Tibial nerve (tissue), 4 donors: ENCODE data around the gene RIN1. TPM values are rescaled to one million over a fixed set of nuclear protein-coding genes. Genes with fewer than 3 reads are reported as not detected.

Experiments
- DNase-seq, 2 donors: peaks; one replicate each; pipeline ENCODE4 v3.0.0-alpha.2; 2019; ENCODE audit warnings: low spot score in 2 of 2
- H3K27ac ChIP-seq, 4 donors: fragments of 200-600 bp; sonication (generic) in 3 of 4; one replicate each; pipeline ENCODE4 v1.5.1; 2017 to 2019; ENCODE audit warnings: mild to moderate bottlenecking in 1 of 4
- H3K27me3 ChIP-seq, 2 donors: fragments of 200-600 bp; sonication (generic) in 1 of 2; one replicate each; pipeline versions ENCODE4 v1.5.1 to v1.6.0; 2017 to 2019
- H3K36me3 ChIP-seq, 3 donors: fragments of 200-600 bp; sonication (generic); one replicate each; pipeline ENCODE4 v1.5.1; 2018 to 2019
- H3K4me1 ChIP-seq, 4 donors: fragments of 200-600 bp; sonication (generic) in 3 of 4; one replicate each; pipeline ENCODE4 v1.5.1; 2017 to 2019
- H3K4me3 ChIP-seq, 4 donors: fragments of 200-600 bp; sonication (generic) in 3 of 4; one replicate each; pipeline ENCODE4 v1.5.1; 2017 to 2019; ENCODE audit warnings: mild to moderate bottlenecking in 1 of 4, moderate library complexity in 1 of 4
- H3K9me3 ChIP-seq, 4 donors: fragments of 200-600 bp; sonication (generic) in 3 of 4; one replicate each; pipeline ENCODE4 v1.5.1; 2017 to 2019
- CTCF ChIP-seq, 5 experiments: fragments of 200-600 bp in 3 of 5; fragments of 450-650 bp in 2 of 5; sonication (generic) in 3 of 5; IDR thresholded peaks; one replicate each; pipeline ENCODE4 v1.5.1; 2016 to 2019; ENCODE audit warnings: antibody characterized with exemption in 5 of 5, mild to moderate bottlenecking in 3 of 5, moderate library complexity in 2 of 5
- EP300 ChIP-seq, 2 donors: sonication (generic); formaldehyde crosslinking; IDR thresholded peaks; one replicate each; pipeline ENCODE4 v1.6.1; 2017; ENCODE audit warnings: antibody characterized with exemption in 2 of 2, mild to moderate bottlenecking in 1 of 2
- POLR2A ChIP-seq, 2 donors: fragments of 450-650 bp; IDR thresholded peaks; one replicate each; pipeline ENCODE4 v1.6.1; 2017; ENCODE audit warnings: antibody characterized with exemption in 2 of 2, mild to moderate bottlenecking in 2 of 2, moderate library complexity in 2 of 2
- WGBS, 2 donors: methylation state at CpG; one replicate each; pipeline ENCODE4 v1.1.5; 2018; 5-methylcytosine and 5-hydroxymethylcytosine counted together
- total RNA-seq, 4 donors: library from RNA; depleted of rRNA; stranded (reverse); fragments of >200 nt; gene quantifications; one replicate each; pipeline ENCODE4 v1.1.0, GENCODE V29; 2016

The RIN1 gene
- total RNA-seq, 4 donors from 2014 or later = 2.4 to 14.1 (median 4.1) TPM

- H3K4me1 ChIP-seq = peaks cover 0 to 45% (median 25%) of the 10 kb centered on the region in 4 donors
- no peak overlapping the region for H3K27ac ChIP-seq
- WGBS, 2 donors = 19% methylated on average over 9 to 16 of the region's 16 CpGs
- peaks cover 0 to 37% of the 10 kb centered on the region in 2 donors for H3K27me3 ChIP-seq
- peaks cover 0 to 5% (median 0%) of the 10 kb centered on the region in 3 donors for H3K36me3 ChIP-seq
- no peak for DNase-seq
- no peak for TF ChIP-seq POLR2A (IDR thresholded peaks at IDR 0.05)
- TF ChIP-seq EP300 (IDR thresholded peaks at IDR 0.05) = no peak
- no peak for TF ChIP-seq CTCF (IDR thresholded peaks at IDR 0.05)
- no peaks in the 10 kb centered on the region for H3K9me3 ChIP-seq
- no peak overlapping the region for H3K4me3 ChIP-seq
Measured at GRCh38 chr11:66291303-66291705, 44.9 kb downstream of the RIN1 start.

GRCh38 chr11:66290330-66290621 lies 46.0 kb downstream of the RIN1 start:
- Histone ChIP-seq H3K9me3 (no peaks in the 10 kb centered on the region), H3K27ac (no peak overlapping the region), H3K27me3 (peaks cover 0 to 37% of the 10 kb centered on the region in 2 donors), H3K4me3 (no peak overlapping the region), H3K36me3 (peaks cover 0 to 13% (median 0%) of the 10 kb centered on the region in 3 donors), H3K4me1 (peaks cover 0 to 55% (median 25%) of the 10 kb centered on the region in 4 donors)
- no peak for DNase-seq
- TF ChIP-seq CTCF (IDR thresholded peaks at IDR 0.05) (no peak), POLR2A (IDR thresholded peaks at IDR 0.05) (no peak), EP300 (IDR thresholded peaks at IDR 0.05) (no peak)
- 73% methylated on average over 2 of the region's 2 CpGs for WGBS, 2 donors

- H3K36me3 ChIP-seq = peaks cover 0 to 19% (median 0%) of the 10 kb centered on the region in 3 donors
- no peaks in the 10 kb centered on the region for H3K9me3 ChIP-seq
- peak overlapping the region; percentile 63 to 88 (median 83) for H3K4me3 ChIP-seq
- TF ChIP-seq CTCF (IDR thresholded peaks at IDR 0.05) = no peak
- WGBS, 2 donors = 10% methylated on average over 34 to 35 of the region's 36 CpGs
- H3K27ac ChIP-seq = peak overlapping the region; percentile 90 to 97 (median 94)
- peak; percentile 43 to 64 for DNase-seq
- H3K27me3 ChIP-seq = peaks cover 0 to 37% of the 10 kb centered on the region in 2 donors
- peaks cover 0 to 60% (median 25%) of the 10 kb centered on the region in 4 donors for H3K4me1 ChIP-seq
Measured at GRCh38 chr11:66289548-66290329, 46.5 kb downstream of the RIN1 start.

GRCh38 chr11:66288671-66289547 lies 47.3 kb downstream of the RIN1 start, which contains the start of gene YIF1A:
TSS of gene YIF1A (minus strand) at chr11:66289143. CDS start at chr11:66288985, 158 bp downstream.
- Histone ChIP-seq H3K36me3 (peaks cover 0 to 27% (median 0%) of the 10 kb centered on the region in 3 donors), H3K9me3 (no peaks in the 10 kb centered on the region), H3K27ac (peak within 1 kb of the TSS; percentile 90 to 97 (median 96)), H3K27me3 (peaks cover 0 to 30% of the 10 kb centered on the region in 2 donors), H3K4me1 (peaks cover 0 to 61% (median 25%) of the 10 kb centered on the region in 4 donors), H3K4me3 (peak within 1 kb of the TSS; percentile 65 to 88 (median 83))
- WGBS, 2 donors = 1% methylated on average over 28 to 63 of the region's 87 CpGs
- TF ChIP-seq POLR2A (IDR thresholded peaks at IDR 0.05) = peak; percentile 93 to 97
- peak in 2 of 5 experiments; percentile 32 to 63 for TF ChIP-seq CTCF (IDR thresholded peaks at IDR 0.05)
- peak; percentile 75 to 96 for TF ChIP-seq EP300 (IDR thresholded peaks at IDR 0.05)
- DNase-seq = peak; percentile 95 to 97
